GM18505 (cell line): Measurements from ENCODE around the gene AGAP9.
A peak's percentile ranks its signal among the peaks of the same experiment; 100 is the strongest.
"Not testable (repeated sequence)": the region's sequence is repeated elsewhere in the genome, so short reads cannot be mapped to it uniquely, and the experiment has no call there.

ENCODE experiments used
- ATAC-seq: cut with Tn5 transposase; IDR thresholded peaks from one replicate; pipeline ENCODE4 v1.9.1; 2021; ENCODE audit not compliant: unreplicated experiment

Gene AGAP9

DNA sequence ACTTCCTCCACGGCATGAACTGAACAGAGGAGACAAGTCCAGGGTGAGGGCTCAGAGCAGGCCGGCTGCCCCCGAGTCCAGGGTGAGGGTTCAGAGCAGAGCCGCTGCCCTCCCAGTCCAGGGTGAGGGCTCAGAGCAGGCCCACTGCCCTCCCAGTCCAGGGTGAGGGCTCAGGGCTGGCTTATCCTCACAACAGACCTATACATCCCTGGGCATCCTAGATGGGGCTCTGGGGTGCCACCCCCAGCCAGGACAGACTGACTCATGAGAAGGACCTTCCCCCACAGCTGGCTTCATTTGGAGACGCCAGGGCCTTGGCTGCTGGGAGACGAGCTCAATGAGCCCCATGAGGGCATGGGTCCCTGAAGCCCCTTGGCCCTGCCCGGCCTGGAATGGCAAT, 33.8 kb downstream of the AGAP9 start:
- not testable (repeated sequence) for ATAC-seq

DNA sequence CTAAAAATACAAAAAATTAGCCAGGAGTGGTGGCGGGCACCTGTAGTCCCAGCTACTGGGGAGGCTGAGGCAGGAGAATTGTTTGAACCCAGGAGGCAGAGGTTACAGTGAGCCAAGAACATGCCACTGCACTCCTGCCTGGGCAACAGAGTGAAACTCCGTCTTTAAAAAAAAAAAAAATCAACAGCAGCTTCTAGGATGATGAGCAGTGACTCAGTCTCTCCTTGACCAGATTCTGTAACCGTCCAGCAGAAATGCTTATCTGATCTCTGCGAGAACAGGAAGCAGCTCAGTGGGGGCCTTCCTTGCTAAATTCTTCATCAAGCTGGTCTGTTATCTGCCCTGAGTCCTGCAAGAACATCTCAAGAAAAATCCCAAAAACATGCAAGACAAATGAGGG, 37.5 kb downstream of the AGAP9 start:
- not testable (repeated sequence) for ATAC-seq

- ATAC-seq: not testable (repeated sequence)
These were observed 38.7 kb downstream of the AGAP9 start for GRCh38 chr10:47484786-47485185.

- not testable (repeated sequence) for ATAC-seq
These were observed 39.5 kb downstream of the AGAP9 start, which contains the start of gene ANXA8 for GRCh38 chr10:47483923-47484322. Gene ANXA8 (minus strand): TSS chr10:47484115. CDS start chr10:47483933, 182 bp downstream.

GRCh38 chr10:47482367-47482766, 41.1 kb downstream of the AGAP9 start:
- ATAC-seq: not testable (repeated sequence)

DNA sequence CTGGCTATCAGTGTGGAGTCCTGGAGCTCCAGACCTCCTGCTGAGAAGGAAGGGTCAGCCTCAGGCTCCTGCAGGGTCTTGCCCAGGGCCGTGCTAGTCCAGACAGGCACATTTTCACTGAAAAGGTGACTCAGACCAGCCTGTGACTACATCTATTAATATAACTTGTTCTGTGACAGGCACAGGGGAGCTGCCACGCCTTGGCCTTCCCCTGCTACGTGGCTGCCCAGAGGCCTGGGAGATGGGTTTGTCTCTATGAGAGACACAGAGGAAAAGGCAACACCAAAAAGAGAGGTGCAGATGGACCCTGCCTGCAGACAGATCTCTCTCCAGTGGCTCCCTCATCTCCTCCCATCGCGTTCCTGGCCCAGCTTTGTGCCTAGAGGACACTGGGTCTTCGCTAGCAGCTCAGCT, 41.7 kb downstream of the AGAP9 start:
- not testable (repeated sequence) for ATAC-seq

DNA sequence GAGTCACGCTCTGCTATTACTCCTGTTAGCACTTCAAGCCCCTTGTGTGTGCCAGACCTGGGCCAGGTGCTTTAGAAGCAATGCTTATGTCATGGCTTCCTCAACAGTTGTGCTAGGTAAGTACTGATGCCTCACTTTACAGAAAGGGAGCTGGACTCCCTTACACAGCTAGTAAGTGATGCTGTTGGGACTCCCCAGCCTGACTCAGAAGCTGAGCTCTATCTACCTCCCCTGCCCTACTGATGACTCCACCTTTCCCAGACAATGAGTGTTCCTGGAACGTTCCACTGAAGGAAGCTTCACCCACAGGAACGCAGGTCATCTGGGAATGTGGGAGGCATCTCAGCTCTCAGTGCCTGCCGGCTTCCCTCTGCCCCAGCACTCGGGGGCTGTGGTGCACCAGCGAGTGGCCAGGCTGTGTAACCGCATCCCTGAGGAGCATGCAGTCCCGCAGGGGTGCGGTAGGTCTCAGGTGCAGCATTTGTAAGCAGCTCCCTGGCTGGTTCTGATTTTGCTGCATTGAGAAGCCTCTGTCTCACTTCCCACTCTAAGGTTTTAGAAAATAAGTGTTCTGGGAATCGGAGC, 42.2 kb downstream of the AGAP9 start:
- not testable (repeated sequence) for ATAC-seq

DNA sequence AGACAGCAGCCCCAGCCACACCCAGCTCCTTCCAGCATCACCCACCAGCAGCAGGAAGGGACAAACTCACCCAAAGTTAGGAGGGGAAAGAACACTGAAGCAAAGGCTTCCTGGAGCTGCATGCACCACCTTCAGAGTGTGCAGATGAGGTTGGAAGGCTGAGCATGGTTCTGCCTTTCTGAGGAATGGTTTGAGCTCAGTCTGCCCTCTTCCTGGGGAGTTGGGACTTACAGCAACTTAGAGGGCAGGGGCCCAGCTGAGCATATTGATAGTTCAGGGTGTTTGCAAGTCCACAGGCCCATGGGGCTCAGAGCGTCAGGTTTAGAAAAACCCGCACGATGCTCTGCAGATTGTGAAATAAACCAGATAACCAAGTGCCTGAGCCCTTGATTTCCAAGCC, 43.3 kb downstream of the AGAP9 start:
- not testable (repeated sequence) for ATAC-seq

- ATAC-seq: not testable (repeated sequence)
These were observed 45.3 kb downstream of the AGAP9 start for GRCh38 chr10:47478114-47478513.

GRCh38 chr10:47477078-47477477, 46.4 kb downstream of the AGAP9 start:
- ATAC-seq: not testable (repeated sequence)

- not testable (repeated sequence) for ATAC-seq
These were observed 48.3 kb downstream of the AGAP9 start for GRCh38 chr10:47475101-47475500.

- ATAC-seq: not testable (repeated sequence)
These were observed 49.9 kb downstream of the AGAP9 start for GRCh38 chr10:47473516-47473915.

- not testable (repeated sequence) for ATAC-seq
These were observed 50.8 kb downstream of the AGAP9 start for GRCh38 chr10:47472647-47473046.

DNA sequence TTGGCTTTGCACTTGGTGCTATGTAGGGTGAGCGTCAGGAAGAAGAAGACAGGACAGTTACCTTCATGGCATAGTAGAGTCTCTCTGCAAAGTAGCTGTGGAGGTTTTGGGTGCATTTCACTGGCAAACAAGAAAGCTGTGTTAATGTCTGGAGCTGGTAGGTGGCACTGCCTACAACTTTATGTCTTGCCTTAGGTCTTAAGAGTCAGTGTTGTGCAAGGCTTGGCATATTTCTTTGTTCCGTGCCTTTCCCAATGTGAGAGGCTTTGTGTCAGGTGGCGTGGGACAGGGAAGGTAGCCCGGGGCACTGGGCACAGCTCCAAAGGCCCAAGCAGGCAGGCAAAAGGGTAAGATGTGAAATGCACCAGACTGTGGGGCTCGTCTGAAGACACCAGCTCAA, 51.4 kb downstream of the AGAP9 start:
- not testable (repeated sequence) for ATAC-seq

- ATAC-seq: not testable (repeated sequence)
These were observed 54.5 kb downstream of the AGAP9 start for GRCh38 chr10:47468731-47469528.

GRCh38 chr10:47467957-47468356, 55.5 kb downstream of the AGAP9 start:
- not testable (repeated sequence) for ATAC-seq

DNA sequence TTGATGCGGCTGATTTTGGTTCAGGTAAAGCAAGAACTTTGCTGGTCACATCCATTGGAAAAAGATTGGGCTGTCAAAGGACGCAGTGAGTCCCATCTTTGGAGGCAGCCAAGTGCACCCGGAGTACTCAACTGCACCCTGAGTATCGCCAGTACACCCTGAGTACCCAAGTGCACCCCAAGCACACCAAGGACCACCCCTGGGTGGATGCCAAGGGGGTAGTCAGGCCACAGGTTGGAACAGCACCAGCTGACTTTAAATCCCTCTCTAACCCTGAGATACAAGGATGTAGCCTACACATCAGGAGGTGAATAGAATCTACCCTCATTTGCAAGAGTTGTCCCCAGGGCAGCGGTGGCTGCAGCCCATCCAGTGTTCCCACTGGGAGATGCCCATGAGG, 56.0 kb downstream of the AGAP9 start:
- ATAC-seq: not testable (repeated sequence)

GRCh38 chr10:47465216-47465917, 58.1 kb downstream of the AGAP9 start:
- ATAC-seq: not testable (repeated sequence)

DNA sequence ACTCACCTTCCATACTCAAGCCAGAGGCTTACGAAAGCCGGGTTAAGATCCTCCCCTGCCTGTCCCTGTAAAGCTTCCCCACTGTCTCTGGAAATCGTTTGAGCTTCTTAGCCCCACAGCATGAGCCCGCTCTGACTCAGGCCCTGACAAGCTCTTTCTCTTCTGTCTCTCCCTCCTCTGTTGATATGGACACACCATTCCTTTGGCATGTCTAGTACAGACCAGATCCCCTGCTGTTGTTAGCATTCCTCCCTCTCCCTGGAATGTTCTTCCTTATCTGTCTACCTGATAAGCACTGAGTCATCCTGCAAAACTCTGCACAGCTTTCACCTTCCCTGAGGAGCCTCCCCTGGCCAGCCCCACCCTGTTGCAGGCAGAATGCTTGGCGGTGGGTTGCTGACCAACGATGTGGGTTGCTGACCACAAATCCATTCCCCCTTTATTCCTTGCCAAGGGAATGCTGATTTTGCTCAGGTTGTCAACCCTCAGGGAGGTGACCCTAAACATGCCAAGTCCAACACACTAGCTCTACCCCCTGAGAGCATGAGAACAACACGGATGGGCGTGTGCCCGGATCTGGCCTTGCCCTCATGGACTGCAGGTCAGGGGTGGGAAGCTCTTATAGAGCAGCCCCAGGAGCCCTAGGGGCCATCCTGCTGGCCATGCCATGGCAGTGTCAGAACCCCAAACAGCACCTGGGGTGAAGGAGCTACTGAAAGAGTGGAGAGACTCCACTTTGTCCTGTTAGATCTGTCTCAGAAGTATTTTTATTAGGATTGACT, 60.7 kb downstream of the AGAP9 start:
- not testable (repeated sequence) for ATAC-seq

DNA sequence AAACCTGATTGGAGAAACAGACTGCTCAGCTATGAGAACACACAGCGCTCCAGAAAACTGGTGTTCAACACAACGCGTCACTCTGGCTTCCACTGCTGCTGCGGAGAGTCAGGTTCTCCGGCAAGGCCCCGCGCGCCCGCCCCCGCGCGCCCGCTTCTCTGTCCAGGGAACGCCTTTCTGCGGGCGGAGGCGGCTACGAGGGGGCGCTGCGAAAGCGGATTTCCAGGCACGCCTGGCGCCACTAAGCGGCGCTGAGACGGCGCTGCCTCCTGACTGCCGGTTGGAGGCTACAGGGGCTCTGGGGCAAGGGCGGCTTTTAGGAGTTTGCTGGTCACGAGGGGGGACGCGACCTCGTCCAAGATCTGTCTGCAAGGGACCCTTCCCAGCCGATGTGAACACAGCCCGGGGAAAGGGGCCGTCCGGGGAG, 62.2 kb downstream of the AGAP9 start:
- ATAC-seq: peak; percentile 69
